GM12873 (cell line): Measurements from ENCODE around the gene ELF1.

Source experiments
- TF ChIP-seq, protein P1 (sequence below): IDR thresholded peaks from 2 replicates; pipeline ENCODE4 v1.5.1; 2012; ENCODE audit warnings: low read depth, mild to moderate bottlenecking, moderate library complexity, low read length, control low read depth; ENCODE audit not compliant: insufficient read depth; ENCODE audit errors: missing control alignments

ELF1 gene

GRCh38 chr13:40983725-40984667 lies 35.1 kb downstream of the ELF1 start:
- TF ChIP-seq, protein P1, sequence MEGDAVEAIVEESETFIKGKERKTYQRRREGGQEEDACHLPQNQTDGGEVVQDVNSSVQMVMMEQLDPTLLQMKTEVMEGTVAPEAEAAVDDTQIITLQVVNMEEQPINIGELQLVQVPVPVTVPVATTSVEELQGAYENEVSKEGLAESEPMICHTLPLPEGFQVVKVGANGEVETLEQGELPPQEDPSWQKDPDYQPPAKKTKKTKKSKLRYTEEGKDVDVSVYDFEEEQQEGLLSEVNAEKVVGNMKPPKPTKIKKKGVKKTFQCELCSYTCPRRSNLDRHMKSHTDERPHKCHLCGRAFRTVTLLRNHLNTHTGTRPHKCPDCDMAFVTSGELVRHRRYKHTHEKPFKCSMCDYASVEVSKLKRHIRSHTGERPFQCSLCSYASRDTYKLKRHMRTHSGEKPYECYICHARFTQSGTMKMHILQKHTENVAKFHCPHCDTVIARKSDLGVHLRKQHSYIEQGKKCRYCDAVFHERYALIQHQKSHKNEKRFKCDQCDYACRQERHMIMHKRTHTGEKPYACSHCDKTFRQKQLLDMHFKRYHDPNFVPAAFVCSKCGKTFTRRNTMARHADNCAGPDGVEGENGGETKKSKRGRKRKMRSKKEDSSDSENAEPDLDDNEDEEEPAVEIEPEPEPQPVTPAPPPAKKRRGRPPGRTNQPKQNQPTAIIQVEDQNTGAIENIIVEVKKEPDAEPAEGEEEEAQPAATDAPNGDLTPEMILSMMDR: no peak

- TF ChIP-seq, protein P1: no peak
Measured at GRCh38 chr13:40983259-40983658, 35.9 kb downstream of the ELF1 start.

DNA sequence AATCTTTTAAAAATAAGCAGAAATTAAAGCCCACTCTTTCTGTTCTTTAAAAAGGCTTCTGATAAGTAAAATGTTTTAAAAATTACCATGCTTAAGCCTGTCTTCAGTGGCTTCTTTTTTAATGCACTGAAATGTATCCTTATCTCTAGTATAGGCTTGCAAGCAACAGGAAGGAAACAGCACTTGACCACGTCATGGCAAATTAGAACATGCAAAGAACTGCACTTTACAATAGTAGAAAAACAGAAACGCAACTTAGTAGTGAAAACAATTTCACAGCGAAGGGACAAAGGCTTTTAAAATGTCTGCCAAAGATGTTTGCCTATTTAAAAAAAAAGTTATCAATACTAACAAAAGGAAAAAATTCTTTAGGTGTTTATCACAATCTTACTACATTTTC lies 36.3 kb downstream of the ELF1 start:
- TF ChIP-seq, protein P1: no peak

DNA sequence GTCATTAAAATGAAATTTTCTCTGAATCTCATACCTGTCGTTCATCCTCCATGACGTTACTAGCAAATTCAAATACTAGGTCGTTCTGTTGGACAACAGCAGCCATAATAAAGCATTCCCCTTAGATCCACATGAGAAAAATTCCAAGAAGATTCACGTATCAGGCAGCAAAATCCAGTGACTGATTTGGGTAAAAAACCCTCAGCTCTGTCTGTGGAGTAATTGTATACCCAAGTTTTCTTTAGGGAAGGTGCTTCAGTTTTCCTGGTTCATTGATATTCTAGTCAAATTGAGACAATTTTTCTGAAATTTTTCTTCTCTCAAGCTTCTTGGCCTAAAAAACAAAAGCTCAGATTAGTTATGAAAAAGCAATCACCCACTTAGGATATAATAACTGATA lies 37.2 kb downstream of the ELF1 start:
- TF ChIP-seq, protein P1: no peak

GRCh38 chr13:40981361-40981760 lies 37.8 kb downstream of the ELF1 start:
- TF ChIP-seq, protein P1: no peak

DNA sequence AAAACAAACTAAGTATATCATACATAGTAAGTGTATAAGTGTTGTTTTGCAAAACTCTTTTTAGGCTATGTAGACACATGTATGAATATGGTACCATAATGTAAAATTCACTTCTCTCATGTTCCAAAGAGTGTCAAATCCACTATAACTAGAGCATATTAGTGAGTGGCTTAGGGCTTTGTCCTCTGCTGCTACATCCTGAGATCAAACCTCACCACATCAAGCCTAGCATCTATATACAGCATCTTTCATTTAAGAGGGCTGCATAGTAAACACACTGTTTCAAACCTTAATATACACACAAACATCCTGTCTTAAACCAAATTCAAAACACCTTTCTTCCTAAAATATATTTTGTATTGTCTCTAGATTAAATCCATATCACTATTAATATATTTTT lies 38.7 kb downstream of the ELF1 start:
- TF ChIP-seq, protein P1: no peak

GRCh38 chr13:40979232-40979631 lies 39.9 kb downstream of the ELF1 start:
- TF ChIP-seq, protein P1: no peak
